ENCODE results near the gene MAN1B1. TPM values are rescaled to one million over a fixed set of nuclear protein-coding genes. Genes with fewer than 3 reads are reported as not detected.

MAN1B1 gene
- total and polyA plus RNA-seq, 2 of the 4 experiments (the other 2 are of a cell fraction) = 28.7 to 55.1 TPM

DNA sequence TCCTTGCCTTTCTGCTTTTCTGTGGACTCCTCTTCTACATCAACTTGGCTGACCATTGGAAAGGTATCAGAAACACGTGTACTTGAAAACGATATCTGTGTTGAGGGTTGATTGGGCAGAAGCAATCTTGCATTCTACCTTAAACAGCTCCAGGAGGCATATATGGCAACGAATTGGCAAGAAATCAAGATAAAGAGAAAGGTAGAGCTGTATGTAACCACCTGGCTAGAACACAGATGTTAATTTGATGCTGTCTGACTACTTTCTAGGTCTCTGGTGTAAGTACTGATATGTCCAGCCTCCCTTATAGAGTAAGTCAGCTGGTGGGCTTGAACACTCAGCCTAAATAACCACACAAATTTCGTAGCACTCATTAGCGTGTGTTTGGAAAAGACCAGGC, 1.3 kb downstream of the MAN1B1 start:
- Histone ChIP-seq H3K79me1 (ENCODE audit: low read depth in 1 of 2, low read length in 2 of 2) (peaks cover 31 to 36% of the 10 kb centered on the region in 2 experiments), H4K5ac (ENCODE audit: low read depth, low read length) (no peak overlapping the region), H3K9me3 (ENCODE audit: control insufficient read depth, insufficient read depth, low read length) (no peaks in the 10 kb centered on the region), H3K36me3 (ENCODE audit: control insufficient read depth, insufficient read depth, low read length) (peaks cover 12% of the 10 kb centered on the region; the same call in 1 of the 2 replicates), H4K20me1 (ENCODE audit: insufficient read depth, low read length) (no peaks in the 10 kb centered on the region), H4K8ac (ENCODE audit: low read depth in 2 of 2, low read length in 2 of 2) (no peak overlapping the region; a peak in 1 of 4 replicates), H3K56ac (ENCODE audit: extremely low read depth, insufficient read depth, low read length) (no peak overlapping the region), H2BK20ac (ENCODE audit: low read depth, low read length) (no peak overlapping the region), H2BK120ac (ENCODE audit: low read depth, low read length) (no peak overlapping the region), H3K4ac (ENCODE audit: low read depth, low read length) (no peak overlapping the region), H3K4me1 (ENCODE audit: control insufficient read depth, insufficient read depth, low read length) (peaks cover 10% of the 10 kb centered on the region), H2BK15ac (ENCODE audit: low read depth, low read length) (no peak overlapping the region), H3K9me1 (ENCODE audit: insufficient read depth, low read length) (peaks cover 6% of the 10 kb centered on the region), H3K27ac (ENCODE audit: insufficient read depth, low read length) (no peak overlapping the region), H3K27me3 (ENCODE audit: control insufficient read depth, insufficient read depth, low read length) (no peaks in the 10 kb centered on the region), H2AFZ (replicated peaks; ENCODE audit: low read length, poor library complexity) (no peak overlapping the region), H3K14ac (replicated peaks; ENCODE audit: low read depth, low read length) (no peak overlapping the region), H4K91ac (ENCODE audit: insufficient read depth, low read depth, low read length) (no peak overlapping the region), H3K18ac (ENCODE audit: low read depth, low read length) (no peak overlapping the region), H3K4me3 (ENCODE audit: insufficient read depth, low read depth, low read length) (no peak overlapping the region), H3K23ac (ENCODE audit: low read depth, low read length) (0 out of 2 replicates have a peak overlapping the region, but pooled peaks have one; percentile 26), H2AK5ac (ENCODE audit: low read depth, low read length) (no peak overlapping the region), H2AK9ac (replicated peaks; ENCODE audit: low read depth, low read length, poor library complexity) (peak overlapping the region; percentile 6), H3K4me2 (ENCODE audit: low read depth, low read length) (no peak overlapping the region), H3K9ac (ENCODE audit: low read depth, low read length) (no peak overlapping the region), H2BK5ac (ENCODE audit: low read depth, low read length, poor library complexity, severe bottlenecking) (no peak overlapping the region)
- ATAC-seq (ENCODE audit: low read depth) = no peak
- WGBS, 2 experiments (ENCODE audit: extremely low coverage in 2 of 2, insufficient read length in 1 of 2) = no CpG with 5 or more reads among the region's 5 CpGs
- TF ChIP-seq, protein P1, sequence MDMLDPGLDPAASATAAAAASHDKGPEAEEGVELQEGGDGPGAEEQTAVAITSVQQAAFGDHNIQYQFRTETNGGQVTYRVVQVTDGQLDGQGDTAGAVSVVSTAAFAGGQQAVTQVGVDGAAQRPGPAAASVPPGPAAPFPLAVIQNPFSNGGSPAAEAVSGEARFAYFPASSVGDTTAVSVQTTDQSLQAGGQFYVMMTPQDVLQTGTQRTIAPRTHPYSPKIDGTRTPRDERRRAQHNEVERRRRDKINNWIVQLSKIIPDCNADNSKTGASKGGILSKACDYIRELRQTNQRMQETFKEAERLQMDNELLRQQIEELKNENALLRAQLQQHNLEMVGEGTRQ (IDR thresholded peaks at IDR 0.05; ENCODE audit: low read depth, low read length) = no peak
- no peak for TF ChIP-seq RAD21 (IDR thresholded peaks at IDR 0.05; ENCODE audit: low read length)
- no peak for TF ChIP-seq BHLHE40 (IDR thresholded peaks at IDR 0.05; ENCODE audit: low read depth, low read length)
- no peak for TF ChIP-seq RFX5 (IDR thresholded peaks at IDR 0.05; ENCODE audit: low read depth, low read length)
- no peak for TF ChIP-seq RCOR1 (IDR thresholded peaks at IDR 0.05; ENCODE audit: insufficient replicate concordance, low read length)
- TF ChIP-seq, protein P2, sequence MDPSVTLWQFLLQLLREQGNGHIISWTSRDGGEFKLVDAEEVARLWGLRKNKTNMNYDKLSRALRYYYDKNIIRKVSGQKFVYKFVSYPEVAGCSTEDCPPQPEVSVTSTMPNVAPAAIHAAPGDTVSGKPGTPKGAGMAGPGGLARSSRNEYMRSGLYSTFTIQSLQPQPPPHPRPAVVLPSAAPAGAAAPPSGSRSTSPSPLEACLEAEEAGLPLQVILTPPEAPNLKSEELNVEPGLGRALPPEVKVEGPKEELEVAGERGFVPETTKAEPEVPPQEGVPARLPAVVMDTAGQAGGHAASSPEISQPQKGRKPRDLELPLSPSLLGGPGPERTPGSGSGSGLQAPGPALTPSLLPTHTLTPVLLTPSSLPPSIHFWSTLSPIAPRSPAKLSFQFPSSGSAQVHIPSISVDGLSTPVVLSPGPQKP (IDR thresholded peaks at IDR 0.05; ENCODE audit: borderline replicate concordance, low read depth, low read length) = no peak
- no peak for TF ChIP-seq POLR2A (IDR thresholded peaks at IDR 0.05; ENCODE audit: low read depth, low read length)
- TF ChIP-seq, protein P3, sequence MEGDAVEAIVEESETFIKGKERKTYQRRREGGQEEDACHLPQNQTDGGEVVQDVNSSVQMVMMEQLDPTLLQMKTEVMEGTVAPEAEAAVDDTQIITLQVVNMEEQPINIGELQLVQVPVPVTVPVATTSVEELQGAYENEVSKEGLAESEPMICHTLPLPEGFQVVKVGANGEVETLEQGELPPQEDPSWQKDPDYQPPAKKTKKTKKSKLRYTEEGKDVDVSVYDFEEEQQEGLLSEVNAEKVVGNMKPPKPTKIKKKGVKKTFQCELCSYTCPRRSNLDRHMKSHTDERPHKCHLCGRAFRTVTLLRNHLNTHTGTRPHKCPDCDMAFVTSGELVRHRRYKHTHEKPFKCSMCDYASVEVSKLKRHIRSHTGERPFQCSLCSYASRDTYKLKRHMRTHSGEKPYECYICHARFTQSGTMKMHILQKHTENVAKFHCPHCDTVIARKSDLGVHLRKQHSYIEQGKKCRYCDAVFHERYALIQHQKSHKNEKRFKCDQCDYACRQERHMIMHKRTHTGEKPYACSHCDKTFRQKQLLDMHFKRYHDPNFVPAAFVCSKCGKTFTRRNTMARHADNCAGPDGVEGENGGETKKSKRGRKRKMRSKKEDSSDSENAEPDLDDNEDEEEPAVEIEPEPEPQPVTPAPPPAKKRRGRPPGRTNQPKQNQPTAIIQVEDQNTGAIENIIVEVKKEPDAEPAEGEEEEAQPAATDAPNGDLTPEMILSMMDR (conservative IDR thresholded peaks at IDR 0.05; ENCODE audit: low read depth, low read length) = no peak
- TF ChIP-seq CHD1 (IDR thresholded peaks at IDR 0.05; ENCODE audit: low read depth, low read length) = no peak
- no peak for TF ChIP-seq CEBPB (IDR thresholded peaks at IDR 0.05; ENCODE audit: low read depth, low read length)
- TF ChIP-seq SMC3 (IDR thresholded peaks at IDR 0.05; ENCODE audit: low read depth, low read length) = no peak
- no peak for TF ChIP-seq NFE2L2 (IDR thresholded peaks at IDR 0.05; ENCODE audit: low read depth, low read length)
- TF ChIP-seq FOS (IDR thresholded peaks at IDR 0.05; ENCODE audit: low read depth, low read length) = no peak
- no peak for TF ChIP-seq MXI1 (IDR thresholded peaks at IDR 0.05; ENCODE audit: borderline replicate concordance, low read depth, low read length)
- no peak for DNase-seq
- dilution Hi-C loops (cut with HindIII; ENCODE audit: low sequenced_read_pairs, unreplicated experiment) (no loop called here), intact Hi-C loops (cut with micrococcal nuclease) (no loop called here), in situ Hi-C loops (cut with MboI; ENCODE audit: low sequenced_read_pairs) (no loop called here)
- POLR2A ChIA-PET (ENCODE audit: unreplicated experiment) = no interaction called here
- BruUV-seq (replicated peaks) = no TSS peak
- CTCF ChIA-PET = no interaction called here
